HG03159 (cell line): ENCODE data around the gene HES5.

ENCODE experiments used
- ATAC-seq: cut with Tn5 transposase; IDR thresholded peaks from one replicate; pipeline ENCODE4 v1.9.1; 2021; ENCODE audit warnings: mild to moderate bottlenecking, moderate library complexity; ENCODE audit not compliant: unreplicated experiment

Gene HES5

GRCh38 chr1:2502661-2503553 is 27.2 kb downstream of the HES5 start:
- ATAC-seq, result no peak

- ATAC-seq, result no peak
Observed at GRCh38 chr1:2502210-2502609, 27.9 kb downstream of the HES5 start.

DNA sequence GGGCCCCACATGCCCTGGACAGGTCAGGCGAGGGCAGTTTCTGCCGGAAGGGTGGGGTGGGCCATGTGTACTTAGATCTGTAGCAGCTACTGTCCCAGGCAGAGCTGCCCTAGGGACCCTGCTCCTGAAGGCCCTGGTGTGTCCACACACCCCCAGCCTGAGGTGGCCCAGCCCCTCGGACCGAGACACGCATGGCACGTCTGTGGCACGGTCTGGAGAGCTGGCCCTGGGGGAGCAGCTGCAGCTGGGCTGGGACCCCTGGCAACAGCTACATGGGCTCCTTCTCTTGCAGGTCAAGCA is 28.3 kb downstream of the HES5 start:
- ATAC-seq, result no peak

GRCh38 chr1:2501041-2501819 is 28.8 kb downstream of the HES5 start:
- ATAC-seq, result no peak

- no peak for ATAC-seq
Observed at GRCh38 chr1:2499986-2500596, 30.0 kb downstream of the HES5 start.

DNA sequence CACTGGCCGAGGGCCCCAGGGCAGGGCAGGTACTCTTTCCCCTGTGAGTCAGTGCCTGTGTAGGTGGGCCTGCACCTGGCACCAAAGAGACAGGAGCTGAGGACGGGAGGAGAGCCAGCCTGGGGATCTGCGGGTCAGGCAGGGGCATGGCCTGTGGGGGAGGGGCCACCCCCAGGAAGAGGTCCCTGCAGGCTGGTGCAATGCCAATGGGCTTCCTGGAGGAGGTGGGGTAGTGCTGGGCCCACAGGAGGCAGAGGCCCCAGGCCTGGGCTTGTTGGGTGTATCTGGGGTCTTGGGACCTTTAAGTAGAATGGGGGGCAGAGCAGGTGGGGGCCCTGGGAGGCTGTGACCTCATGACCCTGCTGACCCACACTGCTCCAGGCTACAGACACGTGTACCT is 30.8 kb downstream of the HES5 start:
- no peak for ATAC-seq

GRCh38 chr1:2498648-2499047 is 31.4 kb downstream of the HES5 start:
- no peak for ATAC-seq

DNA sequence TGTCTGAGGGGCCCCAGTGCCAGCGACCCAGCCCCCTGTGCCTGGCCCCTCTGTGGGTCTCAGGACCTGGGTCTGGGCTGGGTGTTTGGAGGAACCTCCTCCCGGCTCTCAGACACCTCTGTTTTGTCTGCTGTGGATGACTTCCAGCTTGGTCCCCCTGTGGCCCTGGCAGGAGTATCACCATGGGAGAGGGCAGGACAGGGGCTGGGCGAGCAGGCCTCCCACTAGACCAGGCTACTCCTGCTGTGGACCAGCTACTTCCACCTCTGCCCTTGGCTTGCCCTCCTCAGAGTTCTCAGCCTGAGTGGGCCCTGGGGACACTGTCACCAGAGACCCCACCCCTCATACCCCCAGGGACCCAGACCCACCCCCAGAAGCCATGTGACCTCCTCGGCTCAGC is 32.2 kb downstream of the HES5 start:
- ATAC-seq, result no peak

DNA sequence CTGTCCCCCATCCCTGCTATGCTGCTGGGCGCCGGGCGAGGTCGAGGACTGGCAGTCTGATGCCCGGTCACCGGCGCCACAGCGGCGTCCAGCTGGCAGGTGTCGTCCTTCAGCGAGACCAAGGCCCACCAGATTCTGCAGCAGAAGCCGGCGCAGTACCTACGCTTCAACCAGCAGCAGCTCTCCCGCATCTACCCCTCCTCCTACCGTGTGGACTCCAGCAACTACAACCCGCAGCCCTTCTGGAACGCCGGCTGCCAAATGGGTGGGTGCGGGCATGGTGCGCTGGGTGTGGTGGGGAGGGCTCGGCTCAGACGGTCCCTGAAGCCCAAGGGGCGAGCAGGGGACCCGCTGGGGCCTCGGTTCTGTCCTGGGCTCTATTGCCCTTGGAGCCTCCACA is 33.3 kb downstream of the HES5 start:
- ATAC-seq, result no peak

DNA sequence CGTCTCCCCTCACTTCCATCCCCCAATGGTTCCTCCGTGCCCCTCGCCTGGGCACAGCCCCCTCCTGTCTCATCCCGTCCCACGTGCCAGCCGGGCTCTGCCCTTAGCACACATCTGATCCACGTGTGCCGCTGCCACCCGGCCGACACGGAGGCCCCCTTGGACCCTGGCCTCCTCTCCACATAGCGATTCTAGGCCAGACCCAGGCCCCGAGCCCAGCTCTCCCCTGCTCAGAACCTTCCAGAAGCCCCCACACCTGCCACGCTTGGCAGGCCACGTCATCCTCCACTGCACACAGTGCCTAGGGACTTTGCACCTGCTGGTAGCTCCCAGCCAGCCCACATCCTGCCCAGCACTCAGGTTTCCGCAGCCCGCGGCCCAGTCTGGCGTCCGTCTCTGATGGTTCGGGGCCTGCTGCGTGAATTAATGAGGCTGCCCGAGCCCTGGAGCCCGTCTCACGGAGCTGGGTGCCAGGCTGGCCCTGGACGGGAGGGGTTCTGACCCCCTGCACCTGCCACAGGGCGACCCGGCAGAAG is 33.9 kb downstream of the HES5 start:
- no peak for ATAC-seq

DNA sequence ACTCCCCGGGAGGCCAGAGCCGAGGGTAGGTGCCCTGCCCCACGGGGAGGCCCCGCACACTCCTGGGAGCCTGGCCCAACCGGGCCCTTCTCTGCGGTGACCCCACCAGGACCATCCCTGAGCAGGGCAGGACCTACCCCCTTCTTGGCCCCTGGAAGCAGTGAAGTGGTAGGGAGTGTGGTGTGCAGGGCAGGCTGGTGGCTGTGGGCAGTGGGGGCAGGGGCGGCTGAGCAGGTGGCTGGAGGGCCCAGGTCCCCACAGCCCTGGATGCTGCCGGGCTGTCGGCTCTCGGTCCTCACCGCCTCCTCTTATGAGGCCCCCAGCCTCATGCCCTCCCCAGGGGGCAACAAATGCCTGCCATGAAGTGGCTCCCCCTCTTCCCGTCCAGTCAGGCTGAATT is 34.5 kb downstream of the HES5 start:
- no peak for ATAC-seq

DNA sequence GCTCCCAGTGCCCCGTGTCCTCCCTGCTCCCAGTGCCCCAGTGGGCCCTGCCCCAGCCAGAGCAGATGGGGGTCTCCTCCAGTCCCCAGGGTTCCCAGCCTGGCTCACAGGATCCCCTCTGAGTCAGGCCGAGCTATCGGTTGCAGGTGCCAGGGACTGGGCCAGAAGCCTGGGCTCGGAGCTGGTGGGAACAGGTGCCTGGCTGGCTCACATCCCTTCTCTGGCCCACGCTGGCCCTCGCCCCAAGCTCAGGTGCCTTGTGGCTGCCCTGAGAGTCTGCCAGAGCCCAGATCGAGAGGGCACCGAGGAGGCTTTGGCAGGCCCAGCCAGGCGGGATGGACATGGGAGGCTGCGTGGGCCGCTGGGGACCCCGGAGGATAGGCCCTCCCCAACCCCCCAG is 35.0 kb downstream of the HES5 start:
- no peak for ATAC-seq

DNA sequence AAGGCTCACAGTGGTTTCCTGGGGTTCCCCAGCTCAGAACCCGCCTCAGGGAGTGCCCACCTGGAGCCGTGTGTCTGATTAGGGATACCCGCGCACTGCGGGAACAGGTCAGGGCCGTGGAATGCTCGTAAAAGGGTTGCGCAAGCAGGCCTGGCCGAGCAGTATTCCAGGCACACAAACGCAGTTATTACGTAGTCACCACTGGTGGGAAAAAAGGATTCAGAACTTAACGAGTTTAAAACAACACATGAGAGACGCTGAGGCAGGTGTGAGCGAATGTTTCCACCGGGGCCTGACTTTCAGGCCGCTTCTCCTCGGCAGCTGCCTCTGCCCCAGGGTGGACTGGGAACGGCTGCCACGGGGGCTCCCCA is 35.8 kb downstream of the HES5 start:
- ATAC-seq, result no peak

- no peak for ATAC-seq
Observed at GRCh38 chr1:2493691-2494322, 36.3 kb downstream of the HES5 start.

- ATAC-seq, result no peak
Observed at GRCh38 chr1:2493218-2493617, 36.8 kb downstream of the HES5 start.

GRCh38 chr1:2492091-2492490 is 38.0 kb downstream of the HES5 start:
- no peak for ATAC-seq

- no peak for ATAC-seq
Observed at GRCh38 chr1:2489615-2490014, 40.4 kb downstream of the HES5 start.

GRCh38 chr1:2488688-2489087 is 41.4 kb downstream of the HES5 start:
- no peak for ATAC-seq

- ATAC-seq, result no peak
Observed at GRCh38 chr1:2486558-2486957, 43.5 kb downstream of the HES5 start.

DNA sequence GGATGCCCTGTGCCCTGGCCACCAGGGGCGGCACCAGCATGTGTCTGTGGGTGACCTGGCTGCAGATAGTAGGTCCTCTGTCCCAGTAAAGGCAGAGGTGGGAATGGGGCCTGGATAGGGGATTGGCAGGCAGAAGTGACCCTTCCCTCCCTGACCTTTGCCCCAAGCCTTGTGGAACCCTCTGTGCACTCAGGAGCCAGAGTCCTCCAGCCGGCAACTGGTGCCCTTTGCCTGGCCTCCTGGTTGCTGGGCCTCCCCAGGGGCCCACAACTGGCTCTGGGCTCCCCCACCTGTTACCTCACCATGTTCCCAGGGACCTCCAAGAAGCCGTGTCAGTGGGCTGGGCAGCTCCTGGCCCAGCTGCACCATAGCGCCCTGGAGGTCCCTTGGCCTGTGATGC is 44.0 kb downstream of the HES5 start:
- no peak for ATAC-seq

GRCh38 chr1:2483970-2484369 is 46.1 kb downstream of the HES5 start:
- no peak for ATAC-seq
